GM12875 (cell line): ENCODE results near the gene POSTN.

Experiments
- H3K4me3 ChIP-seq: one replicate; pipeline ENCODE4 v1.5.1; 2011; ENCODE audit warnings: low read depth, low read length, control low read depth
- CTCF ChIP-seq: IDR thresholded peaks from 2 replicates; pipeline ENCODE4 v1.5.1; 2011; ENCODE audit warnings: low read depth, mild to moderate bottlenecking, control low read depth, inconsistent platforms, low read length, moderate library complexity, borderline replicate concordance; ENCODE audit not compliant: insufficient read depth

The POSTN gene

DNA sequence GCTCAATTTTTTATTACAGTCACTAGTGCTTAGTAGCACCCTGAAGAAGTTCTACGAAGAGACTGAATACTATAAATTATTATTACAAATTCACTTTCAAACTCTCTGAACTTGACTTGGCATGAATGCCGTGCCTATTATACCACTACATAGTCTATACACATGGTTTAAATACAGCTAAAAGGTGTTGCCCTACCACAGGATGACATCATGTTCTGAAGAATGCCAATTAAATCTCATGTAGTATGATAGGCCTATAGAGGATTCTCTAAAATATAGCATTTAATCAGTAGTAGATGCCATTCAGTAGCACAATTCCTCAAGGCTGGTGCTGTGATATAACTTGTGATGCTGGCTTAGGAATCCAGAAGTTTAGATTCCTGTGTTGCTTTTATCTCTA is 16.7 kb upstream of the POSTN start:
- TF ChIP-seq CTCF: no peak
- H3K4me3 ChIP-seq: no peak overlapping the region

DNA sequence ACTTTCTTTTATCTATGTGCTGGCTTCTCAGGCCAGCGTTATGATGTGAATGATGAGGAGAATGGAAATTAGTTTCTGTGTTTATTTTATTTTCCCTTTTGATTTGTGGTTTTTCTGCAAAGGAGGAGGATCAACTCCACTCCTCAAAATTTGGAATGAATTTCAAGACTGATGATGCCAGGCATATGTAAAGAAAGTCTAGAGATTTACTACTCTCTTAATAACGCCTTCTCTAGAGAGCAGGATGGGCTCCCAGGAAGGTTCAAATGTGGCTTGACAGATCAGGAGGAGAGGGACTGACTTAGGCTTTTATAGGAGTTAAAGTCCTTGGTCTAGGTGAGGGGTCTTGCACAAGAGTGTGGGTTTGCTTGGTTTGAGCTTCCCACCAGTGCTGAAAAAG is 15.1 kb upstream of the POSTN start:
- TF ChIP-seq CTCF: no peak
- no peak overlapping the region for H3K4me3 ChIP-seq

DNA sequence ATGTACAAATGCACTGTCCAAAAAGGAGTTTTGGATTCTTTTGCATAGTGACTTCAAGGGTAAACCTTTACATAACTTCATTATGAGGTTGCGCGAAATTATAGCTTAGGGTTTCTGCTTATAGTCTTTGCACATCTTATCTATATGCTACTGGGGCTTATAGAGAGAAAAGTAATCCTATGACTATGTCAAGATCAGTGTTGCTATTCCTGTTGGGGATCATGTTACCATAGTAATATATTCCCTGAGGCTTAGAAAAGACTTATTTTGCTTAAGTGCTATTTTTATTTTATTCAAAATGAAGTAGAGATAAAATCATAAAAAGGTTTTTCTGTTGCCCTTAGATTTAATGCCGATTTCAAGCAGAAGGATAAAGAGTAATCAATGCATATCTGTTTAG is 14.7 kb upstream of the POSTN start:
- no peak for TF ChIP-seq CTCF
- no peak overlapping the region for H3K4me3 ChIP-seq

DNA sequence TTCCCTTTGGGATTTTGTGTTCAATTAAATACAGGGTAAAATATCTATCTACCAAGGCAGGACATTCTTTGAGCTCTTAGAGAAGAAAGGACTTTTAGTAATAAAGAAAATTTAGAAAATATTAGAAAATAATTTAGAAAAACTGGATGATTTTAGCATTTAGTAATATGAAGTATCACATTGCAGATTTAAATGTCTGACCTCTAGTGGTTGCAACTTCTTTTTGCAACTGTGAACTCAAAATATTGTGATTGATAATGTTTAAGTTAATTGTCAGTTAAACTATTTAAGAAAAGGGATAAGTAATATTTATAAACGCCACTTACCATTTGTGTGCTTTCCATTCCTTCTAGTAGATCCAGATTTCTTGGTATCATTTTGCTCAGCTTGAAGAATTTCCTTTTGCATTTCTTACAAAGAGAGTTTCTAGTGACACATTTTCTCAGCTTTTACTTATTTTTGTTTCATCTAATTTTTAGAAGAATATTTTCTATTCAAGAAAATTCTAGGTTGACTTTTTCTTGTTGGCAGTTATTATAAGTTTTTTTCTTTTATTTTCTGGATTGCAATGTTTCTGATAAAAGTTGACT is 10.3 kb upstream of the POSTN start:
- TF ChIP-seq CTCF: no peak
- H3K4me3 ChIP-seq: no peak overlapping the region

DNA sequence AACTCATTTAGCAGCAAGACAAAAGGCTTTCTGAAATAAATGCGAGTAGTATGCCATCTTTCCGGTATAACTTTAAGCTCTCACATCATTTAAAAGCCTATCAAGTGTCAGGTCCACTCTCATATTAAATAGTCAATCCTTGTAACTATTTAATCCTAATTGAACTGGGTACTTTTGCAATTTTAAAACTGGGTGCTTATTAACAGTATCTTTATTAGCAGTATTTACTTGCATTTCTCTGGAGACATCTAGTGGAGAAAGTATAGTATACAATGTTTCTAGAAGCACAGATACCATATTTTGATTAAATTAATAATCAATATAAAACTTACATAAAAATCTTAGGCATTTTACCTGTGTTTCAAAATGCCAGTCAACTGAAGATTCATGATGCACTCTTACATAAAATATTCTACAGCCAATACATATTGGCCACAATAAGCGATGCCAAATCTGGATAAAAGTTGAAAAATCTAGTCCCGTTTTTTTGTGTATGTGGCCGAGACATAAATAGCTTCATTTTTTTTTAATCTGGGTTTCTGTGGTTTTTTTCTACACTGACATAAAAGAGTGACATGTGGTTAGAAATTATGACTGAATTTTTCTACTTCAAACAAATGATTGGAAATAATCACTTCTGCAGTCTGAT is 4.3 kb upstream of the POSTN start:
- no peak for TF ChIP-seq CTCF
- no peak overlapping the region for H3K4me3 ChIP-seq

- no peak overlapping the region for H3K4me3 ChIP-seq
- no peak for TF ChIP-seq CTCF
These were observed 3.3 kb upstream of the POSTN start for GRCh38 chr13:37601648-37602440.
